ENCODE results near the gene CEACAM19. TPM values are rescaled to one million over a fixed set of nuclear protein-coding genes. Genes with fewer than 3 reads are reported as not detected.

CEACAM19 gene
- total and polyA plus RNA-seq, 2 of the 8 experiments (the other 6 are each of a cell fraction or from before 2014, with no cell fraction given) = 3.1 to 3.4 TPM

- no peak overlapping the region for H3K9ac ChIP-seq (replicated peaks in 1 of 4; ENCODE audit: extremely low read depth in 1 of 4, low read depth in 3 of 4, low read length in 3 of 4)
- H4K5ac ChIP-seq (ENCODE audit: insufficient read length, low read depth, low read length) = no peak overlapping the region
- DNase-seq (ENCODE audit: low read depth in 1 of 2, low spot score in 2 of 2) (no peak), FAIRE-seq (no peak)
- H3K4me2 ChIP-seq (ENCODE audit: insufficient read depth in 1 of 2, low read depth in 2 of 2, low read length in 2 of 2) = no peak overlapping the region
- H3K23ac ChIP-seq (ENCODE audit: insufficient read length) = no peak overlapping the region
- H3K36me3 ChIP-seq (ENCODE audit: control insufficient read depth in 2 of 4, insufficient read depth in 4 of 4, low read length in 3 of 4) = no peaks in the 10 kb centered on the region
- no peak overlapping the region for H2BK20ac ChIP-seq (ENCODE audit: low read length)
- no peak overlapping the region for H2AFZ ChIP-seq (ENCODE audit: low read length)
- H3K79me1 ChIP-seq (ENCODE audit: low read depth, low read length) = no peaks in the 10 kb centered on the region
- no peak overlapping the region for H3K18ac ChIP-seq (ENCODE audit: extremely low read depth, low read length)
- no peak overlapping the region for H2BK5ac ChIP-seq (ENCODE audit: low read depth, low read length)
- H3K27me3 ChIP-seq (replicated peaks in 1 of 4; ENCODE audit: control insufficient read depth in 3 of 4, extremely low read depth in 1 of 4, insufficient read depth in 3 of 4, low read length in 3 of 4) = 0 out of 7 replicates have a peak, but pooled peaks cover 0 to 2% (median 0%) of the 10 kb centered on the region in 4 experiments
- POLR2A ChIA-PET (ENCODE audit: partially characterized antibody) = no interaction called here
- H2BK15ac ChIP-seq (ENCODE audit: low read length) = no peak overlapping the region
- H2AK5ac ChIP-seq (ENCODE audit: low read depth, low read length) = no peak overlapping the region
- no peak overlapping the region for H3K14ac ChIP-seq (ENCODE audit: insufficient read length)
- 81% methylated on average over 1 of the region's 1 CpG; no CpG with 5 or more reads in 1 of the 2 experiments for WGBS, 2 experiments (ENCODE audit: extremely low coverage in 1 of 2, insufficient coverage in 1 of 2, insufficient read length in 1 of 2, insufficient replicate concordance in 2 of 2, low coverage in 1 of 2, low lambda C conversion rate in 2 of 2, missing lambda C conversion rate in 1 of 2)
- TF ChIP-seq TCF12 (IDR thresholded peaks at IDR 0.05; ENCODE audit: low read depth, low read length) (no peak), ATF3 (IDR thresholded peaks at IDR 0.05; ENCODE audit: insufficient read depth, low read depth, low read length) (no peak), BCL11A (IDR thresholded peaks at IDR 0.05; ENCODE audit: low read depth in 2 of 2, low read length in 2 of 2) (no peak), SRF (IDR thresholded peaks at IDR 0.05; ENCODE audit: low read depth, low read length) (no peak), TAF1 (IDR thresholded peaks at IDR 0.05; ENCODE audit: low read depth, low read length) (no peak), SIRT6 (IDR thresholded peaks at IDR 0.05; ENCODE audit: low read length) (no peak), ATF2 (IDR thresholded peaks at IDR 0.05; ENCODE audit: low read length) (no peak), RAD21 (IDR thresholded peaks at IDR 0.05 in 1 of 2, conservative IDR thresholded peaks at IDR 0.05 in 1 of 2; ENCODE audit: low read depth in 2 of 2, low read length in 2 of 2) (no peak)
- H3K79me2 ChIP-seq (ENCODE audit: control insufficient read depth in 1 of 2, insufficient read depth in 2 of 2, low read length in 2 of 2) = no peaks in the 10 kb centered on the region
- no peak overlapping the region for H3K4me3 ChIP-seq (ENCODE audit: extremely low read depth in 1 of 4, insufficient read depth in 2 of 4, low read depth in 3 of 4, low read length in 4 of 4)
- no peak overlapping the region for H4K8ac ChIP-seq (ENCODE audit: extremely low read depth, insufficient read depth, low read length)
- no peaks in the 10 kb centered on the region; a peak in 1 of 7 replicates for H3K4me1 ChIP-seq (replicated peaks in 1 of 4; ENCODE audit: control insufficient read depth in 3 of 4, insufficient read depth in 4 of 4, low read length in 3 of 4)
- no peak overlapping the region for H4K91ac ChIP-seq (replicated peaks; ENCODE audit: insufficient read length, low read length)
- H3K9me3 ChIP-seq (ENCODE audit: insufficient read depth in 2 of 2, low read depth in 1 of 2, low read length in 1 of 2) = no peaks in the 10 kb centered on the region
- CTCF ChIA-PET (ENCODE audit: partially characterized antibody) = interaction anchor here (0.6 to 1.9 kb wide), 4 partner anchors 15 to 79 kb away, joined by 3 to 6 read pairs (median 4); no protein-coding TSS in a partner anchor
- H2BK12ac ChIP-seq (ENCODE audit: low read depth, low read length) = no peak overlapping the region
- H3K23me2 ChIP-seq (ENCODE audit: low read depth, low read length) = no peaks in the 10 kb centered on the region; the same call in 1 of the 2 replicates
- no peak overlapping the region for H3K4ac ChIP-seq (replicated peaks; ENCODE audit: insufficient read length, low read depth, low read length)
- H2BK120ac ChIP-seq (replicated peaks; ENCODE audit: low read depth, low read length) = no peak overlapping the region
- H3K27ac ChIP-seq (ENCODE audit: low read depth, low read length) = no peak overlapping the region
- H3K56ac ChIP-seq (replicated peaks; ENCODE audit: insufficient read length, low read depth, low read length) = no peak overlapping the region
- H4K20me1 ChIP-seq (replicated peaks in 1 of 2; ENCODE audit: control insufficient read depth in 1 of 2, insufficient read depth in 2 of 2, low read length in 2 of 2) = no peaks in the 10 kb centered on the region
Observed at GRCh38 chr19:44704982-44705381, 33.7 kb downstream of the CEACAM19 start.
